Occipital lobe (tissue), 2 donors: ENCODE data around the gene FAM168A. TPM values are rescaled to one million over a fixed set of nuclear protein-coding genes. Genes with fewer than 3 reads are reported as not detected.

Source experiments
- DNase-seq: peaks from one replicate; lab custom pipeline; 2025; lab: John Stamatoyannopoulos, UW
- total RNA-seq: library from RNA; depleted of rRNA; stranded (reverse); fragments of >200 nt; gene quantifications from one replicate; pipeline ENCODE4 v1.2.3, GENCODE V29; 2014

The FAM168A gene
- total RNA-seq, 1 donor from 2014 or later: 70.3 TPM

GRCh38 chr11:73520353-73521061 lies 77.4 kb downstream of the FAM168A start:
- DNase-seq: no peak

- DNase-seq: no peak
Observed at GRCh38 chr11:73519266-73519665, 78.6 kb downstream of the FAM168A start.

GRCh38 chr11:73518195-73518594 lies 79.7 kb downstream of the FAM168A start:
- no peak for DNase-seq

- no peak for DNase-seq
Observed at GRCh38 chr11:73516080-73516479, 81.8 kb downstream of the FAM168A start.

GRCh38 chr11:73513707-73514106 lies 84.2 kb downstream of the FAM168A start:
- no peak for DNase-seq

- no peak for DNase-seq
Observed at GRCh38 chr11:73510877-73511276, 87.0 kb downstream of the FAM168A start.

- DNase-seq: no peak
Observed at GRCh38 chr11:73510106-73510505, 87.8 kb downstream of the FAM168A start.

GRCh38 chr11:73509188-73509587 lies 88.7 kb downstream of the FAM168A start:
- DNase-seq: no peak

GRCh38 chr11:73508243-73509176 lies 89.4 kb downstream of the FAM168A start:
- DNase-seq: no peak

GRCh38 chr11:73507086-73507485 lies 90.8 kb downstream of the FAM168A start:
- no peak for DNase-seq

GRCh38 chr11:73506038-73506437 lies 91.9 kb downstream of the FAM168A start:
- no peak for DNase-seq

- no peak for DNase-seq
Observed at GRCh38 chr11:73498343-73498742, 99.6 kb downstream of the FAM168A start.

GRCh38 chr11:73496134-73496533 lies 101.8 kb downstream of the FAM168A start:
- no peak for DNase-seq

- DNase-seq: no peak
Observed at GRCh38 chr11:73495731-73496130, 102.2 kb downstream of the FAM168A start.

- peak; percentile 9 for DNase-seq
Observed at GRCh38 chr11:73493956-73494598, 103.8 kb downstream of the FAM168A start.

GRCh38 chr11:73481626-73482025 lies 116.3 kb downstream of the FAM168A start:
- no peak for DNase-seq

GRCh38 chr11:73480677-73481076 lies 117.2 kb downstream of the FAM168A start:
- DNase-seq: no peak

GRCh38 chr11:73478737-73479347 lies 119.1 kb downstream of the FAM168A start:
- DNase-seq: no peak

- DNase-seq: no peak
Observed at GRCh38 chr11:73477518-73477917, 120.4 kb downstream of the FAM168A start.

GRCh38 chr11:73475549-73476095 lies 122.3 kb downstream of the FAM168A start:
- DNase-seq: no peak

GRCh38 chr11:73473252-73473651 lies 124.7 kb downstream of the FAM168A start:
- DNase-seq: no peak
